ENCODE data around the gene LAGE3.

GRCh38 chrX:154482786-154483185 lies 3.7 kb upstream of the LAGE3 start:
- TF ChIP-seq BCLAF1 (IDR thresholded peaks at IDR 0.05) (no peak), CTCF (IDR thresholded peaks at IDR 0.05 in 2 of 3, conservative IDR thresholded peaks at IDR 0.05 in 1 of 3; ENCODE audit: control insufficient read depth in 2 of 3, extremely low read depth in 1 of 3, insufficient read depth in 1 of 3, low read depth in 3 of 3, low read length in 3 of 3) (no peak), EED (IDR thresholded peaks at IDR 0.05; ENCODE audit: low read depth) (no peak), SP1 (IDR thresholded peaks at IDR 0.05; ENCODE audit: low read depth, low read length) (no peak), ZBTB11 (CRISPR knock-in tag; IDR thresholded peaks at IDR 0.05) (no peak), BHLHE40 (IDR thresholded peaks at IDR 0.05; ENCODE audit: borderline replicate concordance in 1 of 2, low read depth in 2 of 2, low read length in 1 of 2) (no peak), ZNF217 (IDR thresholded peaks at IDR 0.05) (no peak), SIN3A (IDR thresholded peaks at IDR 0.05; ENCODE audit: low read depth, low read length) (no peak), EZH2 (IDR thresholded peaks at IDR 0.05; ENCODE audit: borderline replicate concordance, control insufficient read depth, low read depth, low read length) (no peak)

Measured in GM12878 (cell line).